Smooth muscle cell (in vitro differentiated cells): Measurements from ENCODE around the gene CSMD2. TPM values are rescaled to one million over a fixed set of nuclear protein-coding genes. Genes with fewer than 3 reads are reported as not detected.

ENCODE experiments used
- DNase-seq: peaks from one replicate; lab custom pipeline; 2025; ENCODE audit not compliant: unreplicated experiment; lab: John Stamatoyannopoulos, UW
- H2AFZ ChIP-seq: fragments of 200-600 bp; sonication (generic); 2 replicates; pipeline ENCODE4 v1.6.0; 2016; ENCODE audit warnings: antibody characterized with exemption, low read depth, mild to moderate bottlenecking
- H3F3A ChIP-seq: fragments of 200-600 bp; sonication (generic); 2 replicates; pipeline ENCODE4 v1.6.0; 2017; ENCODE audit warnings: antibody characterized with exemption, low read depth
- H3K27ac ChIP-seq: fragments of 200-600 bp; sonication (generic); 2 replicates; pipeline ENCODE4 v1.5.1; 2016; ENCODE audit warnings: low read depth, mild to moderate bottlenecking
- H3K27me3 ChIP-seq: fragments of 200-600 bp; sonication (generic); 2 replicates; pipeline ENCODE4 v1.6.1; 2016; ENCODE audit warnings: low read depth, mild to moderate bottlenecking
- H3K36me3 ChIP-seq: fragments of 200-600 bp; sonication (generic); 2 replicates; pipeline ENCODE4 v1.5.1; 2016; ENCODE audit warnings: low read depth
- H3K4me1 ChIP-seq: fragments of 200-600 bp; sonication (generic); 2 replicates; pipeline ENCODE4 v1.5.1; 2016; ENCODE audit warnings: low read depth
- H3K4me2 ChIP-seq: fragments of 200-600 bp; sonication (generic); 2 replicates; pipeline ENCODE4 v1.6.0; 2016; ENCODE audit warnings: mild to moderate bottlenecking
- H3K4me3 ChIP-seq: fragments of 200-600 bp; sonication (generic); 2 replicates; pipeline ENCODE4 v1.5.1; 2016; ENCODE audit warnings: mild to moderate bottlenecking
- H3K79me2 ChIP-seq: fragments of 200-600 bp; sonication (generic); 2 replicates; pipeline ENCODE4 v1.6.0; 2016; ENCODE audit warnings: low read depth, mild to moderate bottlenecking
- H3K9ac ChIP-seq: fragments of 200-600 bp; sonication (generic); 2 replicates; pipeline ENCODE4 v1.6.0; 2016; ENCODE audit warnings: low read depth
- H3K9me3 ChIP-seq: fragments of 200-600 bp; sonication (generic); replicated peaks from 2 replicates; pipeline ENCODE4 v1.5.1; 2016; ENCODE audit warnings: low read depth
- H4K20me1 ChIP-seq: fragments of 200-600 bp; sonication (generic); 2 replicates; pipeline ENCODE4 v1.6.0; 2016; ENCODE audit warnings: low read depth
- CTCF ChIP-seq: fragments of 200-600 bp; sonication (generic); IDR thresholded peaks from 2 replicates; pipeline ENCODE4 v1.5.1; 2017; ENCODE audit warnings: borderline replicate concordance, mild to moderate bottlenecking, antibody characterized with exemption; ENCODE audit not compliant: insufficient read depth, poor library complexity, severe bottlenecking
- WGBS: methylation state at CpG from one replicate; pipeline ENCODE4 v1.1.7; 2016; ENCODE audit warnings: low lambda C conversion rate; 5-methylcytosine and 5-hydroxymethylcytosine counted together
- polyA plus RNA-seq: library from polyadenylated mRNA; unstranded; fragments of >200 nt; fragmentation: Nextera tagmentation; extraction: Ambion mirVana; gene quantifications from 2 replicates; pipeline ENCODE4 v1.2.1, GENCODE V29; 2016
- total RNA-seq: library from RNA; depleted of rRNA; stranded (reverse); fragments of >200 nt; gene quantifications from 2 replicates; pipeline ENCODE4 v1.2.3, GENCODE V29; 2014

Gene CSMD2
- total and polyA plus RNA-seq, 2 experiments from 2014 or later, result 0.65 to 1.8 TPM

GRCh38 chr1:33601751-33602150 is 563.3 kb downstream of the CSMD2 start:
- Histone ChIP-seq H3K9ac (no peak overlapping the region), H3K27me3 (peaks cover 8% of the 10 kb centered on the region), H2AFZ (no peak overlapping the region), H4K20me1 (no peaks in the 10 kb centered on the region), H3K79me2 (no peaks in the 10 kb centered on the region), H3K4me3 (no peak overlapping the region), H3K9me3 (no peaks in the 10 kb centered on the region), H3F3A (no peaks in the 10 kb centered on the region), H3K36me3 (no peaks in the 10 kb centered on the region), H3K4me2 (no peak overlapping the region), H3K27ac (no peak overlapping the region), H3K4me1 (no peaks in the 10 kb centered on the region)
- WGBS, result 83% methylated on average over 2 of the region's 2 CpGs
- DNase-seq, result no peak
- TF ChIP-seq CTCF, result no peak

- TF ChIP-seq CTCF, result no peak
- Histone ChIP-seq H3K9me3 (no peaks in the 10 kb centered on the region), H3K9ac (no peak overlapping the region), H3K4me1 (no peaks in the 10 kb centered on the region), H3K36me3 (no peaks in the 10 kb centered on the region), H3F3A (no peaks in the 10 kb centered on the region), H2AFZ (no peak overlapping the region), H3K79me2 (no peaks in the 10 kb centered on the region), H3K27ac (no peak overlapping the region), H3K27me3 (peaks cover 9% of the 10 kb centered on the region), H3K4me2 (no peak overlapping the region), H4K20me1 (no peaks in the 10 kb centered on the region), H3K4me3 (no peak overlapping the region)
- 93% methylated on average over 7 of the region's 7 CpGs for WGBS
- DNase-seq, result no peak
Observed at GRCh38 chr1:33599516-33600115, 565.4 kb downstream of the CSMD2 start.

GRCh38 chr1:33588726-33589125 is 576.3 kb downstream of the CSMD2 start:
- TF ChIP-seq CTCF, result no peak
- Histone ChIP-seq H3K4me2 (no peak overlapping the region), H3F3A (no peaks in the 10 kb centered on the region), H2AFZ (no peak overlapping the region), H3K9ac (no peak overlapping the region), H3K36me3 (no peaks in the 10 kb centered on the region), H3K79me2 (no peaks in the 10 kb centered on the region), H3K9me3 (no peaks in the 10 kb centered on the region), H3K27ac (no peak overlapping the region), H3K4me3 (no peak overlapping the region), H4K20me1 (no peaks in the 10 kb centered on the region), H3K4me1 (no peaks in the 10 kb centered on the region), H3K27me3 (peaks cover 7% of the 10 kb centered on the region)
- WGBS, result 94% methylated on average over 7 of the region's 7 CpGs
- DNase-seq, result no peak

- Histone ChIP-seq H3K4me3 (no peak overlapping the region), H3K27me3 (peaks cover 7% of the 10 kb centered on the region), H3K36me3 (no peaks in the 10 kb centered on the region), H3K9ac (no peak overlapping the region), H4K20me1 (no peaks in the 10 kb centered on the region), H3K4me2 (no peak overlapping the region), H2AFZ (no peak overlapping the region), H3K4me1 (no peaks in the 10 kb centered on the region), H3F3A (no peaks in the 10 kb centered on the region), H3K27ac (no peak overlapping the region), H3K9me3 (no peaks in the 10 kb centered on the region), H3K79me2 (no peaks in the 10 kb centered on the region)
- no peak for DNase-seq
- TF ChIP-seq CTCF, result no peak
- WGBS, result 87% methylated on average over 5 of the region's 5 CpGs
Observed at GRCh38 chr1:33586795-33587194, 578.2 kb downstream of the CSMD2 start.
